GM12891 (cell line): ENCODE measurements around the gene TNPO3.

Experiments
- POLR2A ChIP-seq: IDR thresholded peaks from 2 replicates; pipeline ENCODE4 v1.6.1; 2011; ENCODE audit warnings: low read depth, low read length, control low read depth
- POLR2AphosphoS5 ChIP-seq: IDR thresholded peaks from 2 replicates; pipeline ENCODE4 v1.6.1; 2011; ENCODE audit warnings: low read depth, low read length, control low read depth
- SPI1 ChIP-seq: IDR thresholded peaks from 2 replicates; pipeline ENCODE4 v1.6.1; 2011; ENCODE audit warnings: low read depth, low read length, control low read depth
- TAF1 ChIP-seq: IDR thresholded peaks from 2 replicates; pipeline ENCODE4 v1.6.1; 2011; ENCODE audit warnings: low read depth, low read length, control low read depth

- TF ChIP-seq TAF1, result no peak
- no peak for TF ChIP-seq POLR2A
- no peak for TF ChIP-seq SPI1
- no peak for TF ChIP-seq POLR2AphosphoS5
Observed at GRCh38 chr7:128931965-128932861, 122.7 kb downstream of the TNPO3 start.
